CD4-positive, alpha-beta T cell treated with Interleukin-1 beta for 1 hour (primary cell): ENCODE results near the gene RNF34.

Source experiments
- DNase-seq, 2 donors: peaks; one replicate each; pipeline ENCODE4 v3.0.0-alpha.2; 2020 to 2022

Gene RNF34

DNA sequence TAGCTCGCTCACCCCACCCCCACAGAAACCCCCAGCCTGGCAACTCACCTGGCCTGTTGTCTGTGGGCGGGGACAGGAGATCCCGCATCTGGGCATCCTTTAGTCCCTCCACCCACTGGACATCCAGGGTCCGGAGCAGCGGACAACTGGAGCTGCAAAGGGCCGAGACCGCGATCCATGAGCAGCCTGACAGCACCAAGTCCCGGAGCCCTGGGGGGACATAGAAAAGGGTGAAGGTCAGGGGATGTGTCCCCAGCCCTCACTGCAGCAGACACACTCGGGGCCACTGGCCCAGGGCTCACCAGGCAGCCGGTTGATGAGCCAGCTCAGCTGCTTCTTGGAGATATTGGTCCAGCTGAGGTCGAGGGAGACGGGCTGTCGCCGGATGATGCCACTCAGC, 40.9 kb downstream of the RNF34 start:
- no peak for DNase-seq

DNA sequence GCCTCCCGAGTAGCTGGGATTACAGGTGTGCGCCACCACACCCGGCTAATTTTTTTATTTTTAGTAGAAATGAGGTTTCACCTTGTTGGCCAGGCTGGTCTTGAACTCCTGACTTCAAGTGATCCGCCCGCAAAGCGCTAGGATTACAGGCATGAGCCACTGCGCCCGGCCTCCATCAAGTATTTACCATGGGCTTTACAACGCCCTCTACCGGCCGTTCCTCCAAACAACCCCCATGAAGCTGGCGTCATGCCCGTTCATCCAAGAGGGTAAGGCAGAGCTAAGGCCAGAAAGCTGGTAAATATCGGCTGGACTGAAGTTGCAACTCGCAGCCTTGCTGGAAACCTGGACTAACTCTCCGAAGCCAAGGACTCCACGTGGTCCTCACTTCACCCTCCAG, 41.6 kb downstream of the RNF34 start:
- no peak for DNase-seq

DNA sequence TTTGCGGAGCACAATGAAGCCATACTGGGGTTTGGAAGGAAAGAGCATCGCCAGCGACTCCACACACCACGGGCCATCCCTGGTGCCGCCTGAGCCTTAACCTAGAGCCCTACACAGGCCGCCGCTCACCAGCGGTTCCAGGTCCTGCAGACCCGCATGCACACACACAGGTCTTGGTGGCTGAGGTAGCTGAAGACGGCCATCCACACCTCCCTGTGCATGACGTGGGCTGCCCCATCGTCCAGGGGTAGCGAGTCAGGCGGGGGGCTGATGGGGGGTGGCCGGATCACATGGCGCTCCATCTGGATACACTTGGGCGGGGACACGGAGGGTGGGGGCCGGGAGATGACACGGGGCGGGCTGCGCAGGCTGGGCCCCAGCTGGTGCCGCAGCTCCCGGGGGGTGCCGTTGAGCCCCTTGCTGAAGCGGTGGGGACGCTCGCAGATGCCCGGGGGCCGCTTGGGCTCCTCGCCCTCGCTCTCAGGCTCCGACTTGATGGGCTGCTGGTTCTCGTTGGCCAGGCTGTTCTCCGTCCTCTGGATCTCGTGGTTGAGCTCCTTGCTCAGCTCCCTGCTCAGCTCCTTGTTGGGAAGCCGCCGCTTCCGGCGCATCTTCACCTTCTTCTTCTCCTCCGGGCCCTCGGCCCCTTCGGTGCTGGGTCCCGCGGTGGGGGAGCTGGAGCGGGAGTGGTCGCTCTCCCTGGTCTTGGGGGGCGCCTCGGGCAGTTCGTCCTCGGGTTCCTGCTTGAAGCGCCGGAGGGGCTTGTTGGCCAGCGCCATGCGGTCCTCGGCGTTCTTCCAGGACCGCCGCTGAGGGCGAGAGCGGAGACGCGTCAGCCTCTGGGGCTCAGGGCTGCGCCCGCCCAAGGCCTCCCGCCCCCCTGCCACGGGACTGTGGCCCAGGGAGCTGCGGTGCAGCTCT, 42.4 kb downstream of the RNF34 start:
- DNase-seq = no peak

DNA sequence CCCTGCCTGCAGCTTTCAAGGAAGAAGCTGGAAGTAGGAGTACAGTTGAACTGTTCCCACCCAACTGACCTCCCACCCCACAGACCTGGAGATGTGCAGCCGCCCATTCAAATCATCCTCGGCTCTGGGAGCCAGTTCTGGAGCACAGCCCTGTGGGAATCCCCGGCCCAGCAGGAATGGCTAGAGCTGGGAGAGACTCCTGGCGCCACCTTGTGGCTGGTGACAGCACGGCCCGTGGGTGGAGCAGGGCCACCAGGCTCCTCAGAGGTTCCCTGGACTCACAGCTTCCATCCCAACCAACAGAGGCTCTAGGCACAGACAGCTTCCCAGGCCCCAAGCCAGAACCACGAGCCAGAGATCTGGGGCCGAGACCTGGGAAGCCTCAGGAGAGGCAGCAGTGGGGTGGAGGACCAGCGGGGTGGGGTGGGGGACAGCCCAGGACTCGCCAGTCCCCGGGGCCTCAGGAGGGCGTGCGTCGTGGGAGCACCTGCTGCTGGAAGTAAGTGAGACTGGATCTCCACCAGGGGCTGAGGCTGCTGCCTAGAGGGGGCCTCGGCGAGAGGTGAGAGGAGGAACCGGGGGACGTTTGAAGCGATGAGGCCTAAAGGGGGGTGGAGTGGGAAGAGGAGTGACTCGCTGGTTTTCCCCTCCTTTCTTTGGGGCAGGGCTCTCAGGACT, 43.4 kb downstream of the RNF34 start:
- DNase-seq = peak; percentile 62 to 66

DNA sequence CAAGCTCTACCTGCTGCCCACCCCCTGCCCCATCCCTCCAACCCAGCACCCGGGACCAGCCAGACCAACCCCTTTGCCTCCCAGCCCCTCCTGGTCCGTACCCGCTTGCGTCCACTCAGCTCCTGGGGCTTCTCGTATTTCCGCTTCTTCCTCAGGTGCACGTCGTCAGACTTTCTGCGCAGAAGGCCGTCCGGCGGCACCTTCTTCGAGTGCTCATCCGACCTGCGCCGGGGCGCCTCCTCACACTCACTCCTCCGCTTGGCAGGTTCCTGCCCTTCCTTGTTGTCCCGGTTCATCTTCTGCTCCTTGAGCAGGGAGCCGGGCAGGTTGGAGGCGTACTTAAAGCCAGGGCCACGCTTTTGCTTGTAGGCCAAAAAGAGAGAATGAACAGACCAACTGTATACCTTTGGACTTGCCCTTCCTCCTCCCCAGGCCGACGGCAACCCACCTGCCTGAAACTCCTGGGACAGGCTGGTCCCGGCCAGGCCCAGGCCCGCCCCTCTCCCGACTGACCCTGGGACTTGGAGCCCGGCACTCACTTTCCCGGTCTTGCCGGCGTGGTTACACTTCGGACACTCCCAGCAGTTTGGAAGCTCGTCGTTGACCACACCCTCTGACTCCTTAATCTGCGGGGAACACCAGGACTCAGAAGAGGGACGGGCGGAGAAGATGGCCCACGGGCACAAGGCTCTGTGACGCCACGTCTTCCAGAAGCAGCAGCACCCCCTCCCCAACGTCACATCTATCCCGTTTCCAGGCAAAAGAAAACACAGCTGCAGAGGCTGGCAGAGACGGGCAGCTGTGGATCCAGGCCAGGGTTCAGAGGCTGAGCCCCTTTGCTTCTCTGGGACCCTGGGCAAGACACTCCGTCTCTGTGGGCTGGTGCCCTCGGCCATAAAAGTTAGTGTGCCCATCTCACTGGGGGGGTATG, 44.3 kb downstream of the RNF34 start:
- DNase-seq = no peak

DNA sequence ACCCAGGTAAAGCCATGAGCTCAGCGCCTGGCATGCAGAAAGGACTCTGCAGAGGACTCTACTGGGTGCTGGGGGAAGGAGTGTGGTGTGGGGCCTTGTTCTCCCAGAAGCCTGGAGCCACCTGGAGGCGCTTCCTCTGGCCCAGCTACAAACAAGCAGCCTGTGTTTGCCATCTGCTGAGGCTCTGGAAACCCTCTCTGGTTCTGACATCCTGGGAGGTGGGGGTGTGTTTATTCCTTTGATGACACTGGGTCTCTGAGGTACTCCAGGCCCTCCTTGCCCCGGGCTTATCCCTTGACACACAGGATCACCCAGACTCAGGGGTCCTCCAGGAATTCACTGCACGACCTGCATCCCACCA, 44.9 kb downstream of the RNF34 start:
- no peak for DNase-seq

DNA sequence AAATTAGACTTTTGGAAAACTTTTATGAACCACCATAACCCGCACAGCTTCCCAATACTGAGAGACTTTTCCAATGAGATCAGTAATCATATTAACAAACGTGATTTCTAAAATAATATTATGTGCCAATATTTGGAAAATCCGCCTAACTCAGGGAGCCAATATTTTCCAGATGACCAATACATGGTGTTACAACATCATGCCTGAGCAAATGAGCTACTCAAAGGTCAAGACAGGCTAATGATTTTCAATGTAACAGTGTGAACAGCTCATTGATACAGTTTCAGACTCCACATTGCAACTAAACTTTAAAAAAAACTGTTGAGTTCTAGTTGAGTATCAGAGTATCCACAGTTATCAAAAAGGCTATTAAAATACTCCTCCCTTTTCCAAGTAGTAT, 46.8 kb downstream of the RNF34 start:
- DNase-seq = no peak

DNA sequence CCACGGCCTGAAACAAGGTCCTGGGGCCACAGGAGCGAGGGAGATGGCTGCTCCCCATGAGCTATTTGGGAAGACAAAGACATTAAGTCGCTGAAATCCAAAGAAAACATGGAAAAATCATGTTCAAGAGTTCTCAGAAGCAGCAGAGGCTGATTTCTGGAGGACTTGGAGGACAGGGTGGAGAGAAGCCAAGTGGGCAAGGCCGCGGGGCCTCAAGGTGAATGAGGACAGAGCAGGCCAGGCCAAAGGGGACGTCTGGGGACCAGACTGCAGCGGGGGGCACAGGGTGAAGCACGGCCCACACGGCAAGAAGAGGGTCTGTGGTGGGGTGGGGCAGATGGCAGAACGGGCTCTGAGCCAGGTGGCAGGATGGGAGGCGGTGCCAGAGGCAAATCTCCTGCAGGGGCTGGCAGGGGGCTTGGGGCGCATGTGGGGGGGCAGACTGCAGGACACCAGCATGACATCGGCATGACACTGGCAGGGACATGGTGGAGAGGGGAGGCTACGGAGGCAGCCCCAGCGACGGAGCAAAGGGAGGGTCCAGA, 48.9 kb downstream of the RNF34 start:
- no peak for DNase-seq

DNA sequence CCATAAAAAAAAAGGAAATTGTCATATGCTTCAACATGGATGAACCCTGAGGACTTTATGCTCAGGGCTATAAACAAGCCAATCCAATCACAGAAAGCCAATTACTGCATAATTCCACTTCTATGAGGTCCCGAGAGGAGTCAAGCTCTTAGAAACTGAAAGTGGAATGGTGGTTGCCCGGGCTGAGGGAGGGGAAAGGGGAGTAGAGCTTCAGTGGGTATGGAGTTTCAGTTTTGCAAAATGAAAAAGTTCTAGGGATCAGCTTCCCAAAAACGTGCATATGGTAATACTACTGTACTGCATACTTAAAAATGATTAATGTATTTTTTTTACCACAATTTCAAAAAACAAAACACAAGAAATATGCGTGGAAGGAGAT, 52.0 kb downstream of the RNF34 start:
- no peak for DNase-seq

DNA sequence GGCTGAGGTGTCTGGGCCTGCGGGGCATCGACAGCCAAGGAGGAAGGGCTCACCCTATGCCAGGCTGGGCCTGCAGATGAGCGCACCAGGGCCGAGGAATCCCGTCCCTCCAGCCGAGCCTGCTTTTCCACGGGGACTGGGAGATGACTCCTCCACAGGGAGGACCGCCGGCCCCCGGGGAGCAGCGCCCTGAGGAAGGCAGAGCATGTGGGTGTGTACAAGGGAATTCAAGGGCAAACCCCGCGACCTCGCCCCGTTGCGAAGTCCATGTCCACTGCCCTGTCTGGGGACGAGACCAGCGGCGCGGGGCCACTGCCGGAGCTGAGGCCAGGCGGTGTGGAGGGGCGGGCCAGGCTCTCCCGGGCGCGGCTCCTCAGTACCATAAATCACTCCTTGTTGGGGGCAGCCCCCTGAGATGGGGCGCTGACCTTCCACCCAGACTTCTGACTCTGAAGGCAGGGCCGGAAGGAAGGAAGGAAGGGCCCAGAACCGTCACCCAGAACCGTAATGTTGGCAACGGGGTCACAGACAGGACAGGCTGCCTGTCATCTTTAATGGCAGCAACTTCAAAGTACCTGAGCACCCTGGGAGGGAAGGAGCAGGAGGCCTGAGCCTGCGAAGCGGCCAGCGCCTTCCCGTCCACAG, 52.5 kb downstream of the RNF34 start:
- DNase-seq = peak in 1 of 2 donors; percentile 11

DNA sequence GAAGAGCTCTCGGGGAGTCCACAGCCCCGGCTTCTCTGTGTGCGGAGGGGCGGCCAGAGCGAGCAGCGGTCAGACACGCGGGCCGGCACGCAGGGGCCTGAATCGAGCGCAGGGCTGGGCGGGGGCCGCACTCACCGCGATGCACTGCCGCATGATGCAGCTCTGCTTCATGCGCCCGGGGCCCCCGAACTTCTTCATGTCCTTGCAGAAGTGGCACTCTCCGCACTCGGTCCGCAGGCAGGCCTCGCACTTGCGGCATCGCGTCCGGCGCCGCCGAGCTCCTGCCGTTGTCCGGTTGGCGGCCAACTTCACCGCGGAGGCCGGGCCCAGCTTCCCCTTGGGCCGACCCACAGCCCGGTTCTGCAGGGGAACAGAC, 53.1 kb downstream of the RNF34 start:
- no peak for DNase-seq

DNA sequence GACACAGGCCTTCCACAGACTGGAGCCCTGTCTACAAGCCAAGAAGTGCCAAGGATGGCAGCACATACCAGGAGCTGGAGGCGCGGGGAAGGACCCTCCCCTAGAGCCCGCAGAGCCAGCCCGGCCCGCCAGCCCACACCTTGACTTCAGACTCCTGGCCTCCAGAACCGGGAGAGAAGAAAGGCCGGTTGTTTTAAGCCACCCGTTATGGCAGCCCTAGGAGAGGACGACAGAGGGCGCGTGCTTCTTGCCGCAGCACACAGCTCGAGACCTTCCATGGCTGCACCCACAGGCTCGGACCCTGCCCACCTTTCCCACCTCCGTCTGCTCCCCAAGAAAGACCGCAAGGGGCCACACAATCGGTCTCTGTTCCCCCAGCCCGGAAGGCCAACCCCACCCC, 53.7 kb downstream of the RNF34 start:
- DNase-seq = no peak

DNA sequence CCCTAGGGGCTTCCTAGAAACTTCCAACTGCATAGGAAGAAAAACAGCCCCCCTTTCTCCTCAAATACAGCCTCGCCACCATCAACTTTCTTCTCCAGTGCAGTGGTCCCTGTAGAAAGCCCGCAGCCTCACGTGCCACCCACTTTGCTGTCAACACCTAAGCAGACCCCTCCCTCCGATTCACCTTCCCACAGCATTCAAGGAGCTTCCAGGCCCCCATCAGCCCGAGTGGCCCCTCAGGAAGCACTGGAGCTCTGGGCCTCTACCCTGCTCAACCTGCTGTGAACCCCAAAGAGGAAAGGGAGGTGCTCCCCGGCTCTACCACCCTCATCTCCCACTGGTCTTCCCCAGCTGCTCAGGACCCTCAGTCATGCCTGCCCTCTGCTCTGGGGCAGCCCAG, 55.0 kb downstream of the RNF34 start:
- no peak for DNase-seq

DNA sequence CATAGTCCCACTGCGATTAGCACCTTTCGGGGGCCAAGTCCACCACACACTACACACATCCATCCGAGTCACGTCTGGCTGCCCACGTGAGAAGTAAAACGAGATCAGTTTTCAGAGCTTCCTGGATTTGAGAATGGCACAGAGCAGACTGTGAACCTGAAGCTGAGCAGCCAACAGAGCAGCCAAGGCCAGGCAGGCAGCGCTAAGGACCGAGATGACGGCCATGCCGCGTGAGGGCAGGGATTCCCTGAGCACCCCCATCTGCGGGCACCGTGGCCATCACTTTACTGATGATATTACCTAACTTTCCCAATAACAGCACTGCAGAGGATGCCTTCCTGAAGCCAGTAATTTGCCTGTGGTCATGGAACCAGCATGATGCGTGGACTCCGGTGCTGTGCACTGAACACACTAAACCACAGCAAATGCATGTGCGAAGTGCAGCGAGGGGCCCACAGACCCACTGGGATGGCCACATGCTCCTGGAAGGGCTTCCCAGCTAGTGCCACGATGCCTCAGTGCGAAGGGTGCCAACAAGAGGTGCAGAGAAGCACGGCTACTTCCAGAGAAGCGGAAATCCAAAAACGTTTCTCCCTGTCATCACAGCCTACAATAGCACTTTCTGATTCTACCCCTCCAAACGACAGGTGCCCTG, 56.0 kb downstream of the RNF34 start:
- no peak for DNase-seq

DNA sequence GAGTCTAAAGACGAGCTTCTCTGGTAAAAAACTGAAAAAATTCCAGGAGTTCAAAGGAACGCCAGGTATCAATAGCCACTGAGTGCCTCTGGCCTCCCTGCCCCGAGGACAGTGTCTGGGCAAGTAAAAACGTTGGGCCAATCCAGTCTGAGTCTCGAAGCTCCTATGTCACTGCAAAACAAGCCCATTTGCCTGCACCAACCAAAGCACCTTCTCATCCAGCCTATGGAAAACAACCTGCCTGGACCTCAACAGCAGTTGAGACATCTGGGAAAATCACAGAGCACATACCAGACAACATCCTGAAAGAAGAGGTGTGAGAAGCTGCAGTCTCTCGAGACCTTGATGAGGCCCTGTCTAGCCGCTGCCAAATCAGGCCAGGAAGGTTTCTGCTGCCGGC, 56.6 kb downstream of the RNF34 start:
- DNase-seq = no peak

DNA sequence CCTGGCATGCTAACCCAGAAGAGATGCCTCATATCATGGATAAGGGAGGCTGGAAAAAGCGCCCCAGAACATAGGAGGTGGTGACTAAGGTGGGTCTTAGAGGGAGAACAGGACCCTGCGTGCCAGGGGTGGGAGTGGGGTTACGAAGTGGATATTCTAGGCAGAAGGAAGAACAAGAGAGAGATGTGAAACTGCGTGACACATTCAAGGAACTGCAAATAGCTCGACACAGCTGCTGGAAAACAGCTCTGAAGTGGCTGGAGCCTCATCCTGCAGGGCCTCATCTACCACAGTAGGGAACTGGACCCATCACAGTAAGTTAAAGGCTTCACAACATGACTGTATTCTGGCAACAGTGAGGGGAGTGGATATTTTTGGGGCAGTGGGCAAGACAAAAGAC, 61.1 kb downstream of the RNF34 start:
- DNase-seq = peak in 1 of 2 donors; percentile 18

DNA sequence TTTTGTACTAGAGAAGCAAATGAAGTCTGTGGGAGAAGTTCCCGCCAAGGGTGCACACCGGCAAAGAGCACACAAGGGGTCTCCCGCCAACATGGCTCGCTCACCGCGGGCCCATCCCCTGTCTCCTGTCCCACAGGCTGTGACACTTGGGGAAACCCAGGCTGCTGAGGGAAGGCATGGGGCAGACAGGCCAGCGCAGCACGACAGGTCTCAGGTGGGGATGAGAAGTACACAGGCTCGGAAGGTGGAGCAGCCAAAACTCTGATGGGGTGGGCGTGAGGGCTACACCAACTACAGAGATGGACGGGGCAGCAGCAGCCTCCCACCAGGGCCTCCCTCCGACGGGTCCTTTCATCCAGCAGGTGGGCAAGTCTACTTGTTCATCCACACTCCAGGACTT, 64.4 kb downstream of the RNF34 start:
- no peak for DNase-seq

DNA sequence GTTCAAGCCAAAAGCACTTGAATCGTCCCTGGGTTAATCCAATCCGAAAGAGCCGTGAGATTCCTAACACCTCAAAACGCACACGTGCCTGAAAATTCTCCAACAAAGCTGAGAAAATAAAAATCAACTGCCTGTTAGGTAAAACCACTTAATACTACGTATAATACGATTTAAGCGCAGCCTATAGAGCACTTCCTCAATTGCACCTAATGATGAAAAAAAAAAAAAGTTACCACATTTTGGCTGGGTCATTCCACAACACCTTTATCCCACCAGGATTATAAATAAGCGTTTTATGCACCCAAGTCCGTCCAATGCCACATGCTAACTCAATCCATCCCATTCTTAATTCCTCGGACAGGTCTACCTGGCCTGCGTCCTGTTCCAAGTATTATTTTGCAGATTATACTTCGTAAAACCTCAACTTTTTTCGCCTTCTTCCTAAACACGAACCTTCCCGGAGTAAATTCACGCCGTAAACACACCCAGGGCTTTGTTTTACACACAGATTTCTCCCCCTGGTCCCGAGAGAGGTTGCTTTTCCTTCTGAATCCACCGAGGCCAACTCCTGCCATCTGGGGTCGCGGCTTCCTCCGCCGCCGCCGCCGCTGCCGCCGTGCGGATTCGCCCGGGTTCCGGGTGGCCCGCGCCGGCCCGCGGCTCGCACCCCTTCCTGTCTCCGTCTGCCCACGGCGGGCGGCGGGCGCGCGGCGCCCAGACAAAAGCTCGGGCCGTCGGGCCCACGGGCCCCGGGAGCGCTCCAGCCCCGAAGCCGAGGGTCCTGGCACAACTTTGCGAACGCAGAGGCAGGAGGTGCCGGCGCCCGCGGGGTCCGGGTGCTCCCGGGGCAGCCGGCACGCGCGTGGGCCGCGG, 66.2 kb downstream of the RNF34 start:
- DNase-seq = peak; percentile 28 to 45

DNA sequence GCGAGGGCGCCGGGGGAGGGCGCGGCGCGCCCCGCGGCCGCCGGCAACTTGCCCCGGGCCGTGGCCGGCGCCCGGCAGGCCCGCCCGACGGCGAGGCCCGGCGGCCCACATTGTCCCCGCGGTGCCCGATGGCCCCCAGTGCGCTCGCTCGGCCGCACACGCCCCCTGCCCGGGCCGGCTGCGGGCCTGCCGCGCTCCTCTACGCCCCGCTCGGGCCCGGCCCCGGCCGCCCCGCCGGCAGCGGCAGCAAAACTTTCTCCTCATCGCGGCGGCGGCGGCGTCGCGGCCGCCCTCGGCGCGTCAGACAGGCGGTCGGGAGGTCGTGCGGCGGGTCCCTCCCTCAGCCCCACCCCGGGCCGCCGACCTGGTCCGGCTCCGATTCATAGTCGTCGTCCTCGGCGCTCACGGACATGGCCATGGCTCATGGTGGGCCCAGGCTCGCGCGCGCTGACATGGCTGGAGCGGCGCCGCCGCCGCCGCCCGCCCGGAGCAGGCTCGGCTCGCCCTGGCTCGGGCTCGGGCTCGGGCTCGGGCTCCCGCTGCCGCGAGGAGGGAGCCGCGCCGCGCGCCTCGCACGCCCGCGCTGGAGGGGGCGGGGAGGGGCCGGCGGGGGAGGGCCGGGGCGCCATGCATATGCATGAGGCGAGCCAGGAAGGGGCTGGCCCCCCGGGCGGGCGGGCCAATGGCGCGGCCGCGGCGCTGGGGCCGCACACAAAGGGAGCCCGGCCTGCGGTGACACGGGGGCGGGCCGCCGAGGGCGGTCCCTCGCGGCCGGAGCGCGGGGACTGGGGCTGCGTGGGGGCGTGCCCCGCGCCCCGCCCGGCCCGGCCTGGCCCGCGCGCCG, 67.1 kb downstream of the RNF34 start:
- peak; percentile 92 to 93 for DNase-seq
